KMS-11 (cell line): Measurements from ENCODE around the gene NOL9.

Source experiments
- H2AFZ ChIP-seq: fragments of 200-600 bp; sonication (generic); 2 replicates; pipeline ENCODE4 v1.6.1; 2016; ENCODE audit warnings: antibody characterized with exemption, mixed run types, low read depth
- H3K27ac ChIP-seq: fragments of 200-600 bp; sonication (generic); 2 replicates; pipeline ENCODE4 v1.6.1; 2016; ENCODE audit warnings: mild to moderate bottlenecking, mixed run types
- H3K27me3 ChIP-seq: fragments of 200-600 bp; sonication (generic); 2 replicates; pipeline ENCODE4 v1.6.1; 2017; ENCODE audit warnings: mild to moderate bottlenecking, low read depth, mixed run types, moderate library complexity; ENCODE audit not compliant: insufficient read depth
- H3K36me3 ChIP-seq: fragments of 200-600 bp; sonication (generic); 2 replicates; pipeline ENCODE4 v1.6.1; 2017; ENCODE audit warnings: mild to moderate bottlenecking, mixed run types; ENCODE audit not compliant: insufficient read depth
- H3K4me1 ChIP-seq: fragments of 200-600 bp; sonication (generic); 2 replicates; pipeline ENCODE4 v1.6.1; 2016; ENCODE audit warnings: mild to moderate bottlenecking, low read depth, mixed run types; ENCODE audit not compliant: poor library complexity, severe bottlenecking
- H3K4me2 ChIP-seq: fragments of 200-600 bp; sonication (generic); 2 replicates; pipeline ENCODE4 v1.7.0; 2016; ENCODE audit warnings: mild to moderate bottlenecking, mixed run types
- H3K4me3 ChIP-seq: fragments of 200-600 bp; sonication (generic); IDR thresholded peaks from 2 replicates; pipeline ENCODE4 v1.6.1; 2017; ENCODE audit warnings: low read depth, low read length, mixed read lengths; ENCODE audit not compliant: insufficient read depth
- H3K79me2 ChIP-seq: fragments of 200-600 bp; sonication (generic); 2 replicates; pipeline ENCODE4 v1.6.1; 2016; ENCODE audit warnings: low read depth, mixed run types; ENCODE audit not compliant: insufficient read depth
- H3K9ac ChIP-seq: fragments of 200-600 bp; sonication (generic); 2 replicates; pipeline ENCODE4 v1.6.1; 2016; ENCODE audit warnings: mild to moderate bottlenecking, mixed run types
- H4K20me1 ChIP-seq: fragments of 200-600 bp; sonication (generic); 2 replicates; pipeline ENCODE4 v1.6.1; 2016; ENCODE audit warnings: mild to moderate bottlenecking, mixed run types; ENCODE audit not compliant: insufficient read depth
- CTCF ChIP-seq: fragments of 200-600 bp; sonication (generic); conservative IDR thresholded peaks from 2 replicates; pipeline ENCODE4 v1.6.1; 2017; ENCODE audit warnings: low read depth, mild to moderate bottlenecking, antibody characterized with exemption, low read length, moderate library complexity, mixed read lengths

Gene NOL9

GRCh38 chr1:6507037-6507428, 47.3 kb downstream of the NOL9 start:
- TF ChIP-seq CTCF: no peak
- Histone ChIP-seq H2AFZ (no peak overlapping the region), H3K27me3 (peaks cover 62% of the 10 kb centered on the region), H3K4me1 (no peaks in the 10 kb centered on the region), H3K4me3 (no peak overlapping the region), H4K20me1 (no peaks in the 10 kb centered on the region), H3K9ac (no peak overlapping the region), H3K4me2 (no peak overlapping the region), H3K36me3 (no peaks in the 10 kb centered on the region), H3K79me2 (no peaks in the 10 kb centered on the region), H3K27ac (no peak overlapping the region)

DNA sequence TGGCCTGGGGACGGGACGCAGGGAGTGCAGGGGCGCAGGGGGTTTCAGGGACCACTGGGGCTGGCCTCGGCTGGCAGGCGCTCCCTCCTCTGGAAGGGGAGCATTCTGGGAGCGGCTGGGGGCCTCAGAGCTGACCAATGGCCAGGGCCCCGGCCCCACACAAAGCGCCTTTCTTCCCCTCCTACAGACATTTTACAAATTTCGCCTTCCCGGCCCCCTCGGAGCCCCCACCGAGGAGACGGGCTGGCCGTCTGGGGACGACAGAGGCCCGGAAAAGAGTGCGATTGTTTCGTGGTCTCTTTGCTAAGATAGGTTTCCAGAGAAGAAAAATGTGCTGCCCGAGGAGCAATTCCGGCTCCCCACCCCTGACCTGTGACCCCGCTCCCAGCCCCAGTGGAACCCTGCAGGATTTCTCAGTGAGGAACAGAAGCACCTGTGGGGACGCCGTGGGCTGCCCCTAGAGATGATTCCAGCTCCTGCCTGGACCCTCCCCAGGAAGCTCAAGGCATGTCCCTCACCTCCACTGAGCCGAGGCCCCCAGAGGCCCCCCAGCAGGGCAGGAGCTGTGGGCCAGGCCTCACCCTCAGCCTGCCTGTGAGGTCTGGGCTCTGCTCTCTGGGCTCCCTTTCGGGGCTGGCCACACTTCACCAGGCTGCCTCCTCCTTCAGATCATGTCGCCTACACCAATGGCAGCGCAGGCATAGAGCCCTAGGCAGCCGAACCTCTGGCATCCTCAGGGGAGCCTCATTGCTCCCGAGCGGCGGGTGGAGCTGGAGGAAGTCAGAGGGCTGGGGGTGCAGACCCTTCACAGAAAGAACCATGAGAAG, 47.9 kb downstream of the NOL9 start:
- Histone ChIP-seq H3K79me2 (no peaks in the 10 kb centered on the region), H3K27me3 (peaks cover 67% of the 10 kb centered on the region), H3K9ac (no peak overlapping the region), H2AFZ (no peak overlapping the region), H3K36me3 (no peaks in the 10 kb centered on the region), H4K20me1 (no peaks in the 10 kb centered on the region), H3K4me3 (no peak overlapping the region), H3K4me1 (no peaks in the 10 kb centered on the region), H3K27ac (no peak overlapping the region), H3K4me2 (no peak overlapping the region)
- TF ChIP-seq CTCF: no peak

GRCh38 chr1:6505367-6506209, 48.7 kb downstream of the NOL9 start:
- no peak for TF ChIP-seq CTCF
- no peaks in the 10 kb centered on the region for H4K20me1 ChIP-seq
- H3K36me3 ChIP-seq: no peaks in the 10 kb centered on the region
- H3K4me1 ChIP-seq: no peaks in the 10 kb centered on the region
- peaks cover 73% of the 10 kb centered on the region for H3K27me3 ChIP-seq
- H3K4me3 ChIP-seq: no peak overlapping the region
- H3K9ac ChIP-seq: no peak overlapping the region
- H3K4me2 ChIP-seq: no peak overlapping the region
- no peak overlapping the region for H2AFZ ChIP-seq
- no peaks in the 10 kb centered on the region for H3K79me2 ChIP-seq
- no peak overlapping the region for H3K27ac ChIP-seq

DNA sequence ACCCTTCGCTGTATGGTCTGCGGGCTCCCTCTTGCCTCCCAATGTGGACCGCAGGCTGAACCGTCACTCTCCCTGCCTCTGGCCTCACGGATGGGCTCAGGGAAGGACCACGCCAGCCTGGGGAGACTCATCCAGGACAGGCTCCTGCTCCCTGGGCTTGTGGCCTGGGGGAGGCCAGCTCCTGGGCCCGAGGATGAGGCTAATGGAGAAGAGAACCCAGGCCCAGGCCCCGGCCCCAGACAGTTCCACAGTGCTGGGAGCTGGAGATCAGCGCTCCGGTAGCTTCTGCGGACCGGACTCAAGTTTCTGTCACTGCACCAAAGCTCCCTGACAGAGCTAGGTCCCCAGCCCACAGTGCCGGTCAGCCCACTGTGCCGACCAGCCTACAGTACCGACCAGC, 49.4 kb downstream of the NOL9 start:
- H3K4me3 ChIP-seq: no peak overlapping the region
- no peak overlapping the region for H3K9ac ChIP-seq
- no peaks in the 10 kb centered on the region for H3K4me1 ChIP-seq
- no peak overlapping the region for H2AFZ ChIP-seq
- no peak overlapping the region for H3K4me2 ChIP-seq
- peaks cover 71% of the 10 kb centered on the region for H3K27me3 ChIP-seq
- H3K27ac ChIP-seq: no peak overlapping the region
- H3K79me2 ChIP-seq: no peaks in the 10 kb centered on the region
- H3K36me3 ChIP-seq: no peaks in the 10 kb centered on the region
- no peak for TF ChIP-seq CTCF
- no peaks in the 10 kb centered on the region for H4K20me1 ChIP-seq
